Activated CD8-positive, alpha-beta T cell treated with anti-CD3 and anti-CD28 coated beads, Interleukin-2, amount 10 ng/mL, durations not matched to agents 7 days and 5 days (primary cell): ENCODE measurements around the gene C16orf89. TPM values are rescaled to one million over a fixed set of nuclear protein-coding genes. Genes with fewer than 3 reads are reported as not detected.
"Not testable (repeated sequence)": the region's sequence is repeated elsewhere in the genome, so short reads cannot be mapped to it uniquely, and the experiment has no call there.

Experiments used
- ATAC-seq: fragments of 150-1000 bp; cut with Tn5 transposase; one replicate; pipeline ENCODE4 v1.10.0; 2021; ENCODE audit warnings: moderate library complexity
- CTCF ChIA-PET: fragments of 350-600 bp; sonication (Branson Sonifier 250); formaldehyde crosslinking; loops from one replicate; lab custom pipeline; 2021; ENCODE audit warnings: antibody characterized with exemption; lab: Charles Lee
- POLR2A ChIA-PET: fragments of 350-600 bp; sonication (Branson Sonifier 250); formaldehyde crosslinking; loops from one replicate; lab custom pipeline; 2021; ENCODE audit warnings: antibody characterized with exemption; lab: Charles Lee
- DNase-seq: peaks from one replicate; pipeline ENCODE4 v3.0.0-alpha.2; 2020
- H3K27ac Mint-ChIP-seq: one replicate; pipeline ENCODE4 v1.8.0; 2021; ENCODE audit warnings: mild to moderate bottlenecking, mixed read lengths
- H3K27me3 Mint-ChIP-seq: one replicate; pipeline ENCODE4 v1.8.0; 2021; ENCODE audit warnings: low read depth, mixed read lengths
- H3K36me3 Mint-ChIP-seq: one replicate; pipeline ENCODE4 v1.8.0; 2021; ENCODE audit warnings: low read depth, mixed read lengths
- H3K4me1 Mint-ChIP-seq: one replicate; pipeline ENCODE4 v1.8.0; 2021; ENCODE audit warnings: low read depth, mixed read lengths
- H3K4me3 Mint-ChIP-seq: one replicate; pipeline ENCODE4 v1.8.0; 2021; ENCODE audit warnings: mild to moderate bottlenecking, mixed read lengths
- H3K9me3 Mint-ChIP-seq: one replicate; pipeline ENCODE4 v1.8.0; 2022; ENCODE audit warnings: mixed read lengths; ENCODE audit not compliant: insufficient read depth
- total RNA-seq, 2 experiments: library from RNA; stranded (reverse); gene quantifications; one replicate each; pipeline ENCODE4 v1.2.3, GENCODE V29; 2021

C16orf89 gene
- total RNA-seq, 2 experiments from 2014 or later = not detected

- POLR2A ChIA-PET, ATAC-seq, H3K9me3 Mint-ChIP-seq, H3K4me3 Mint-ChIP-seq, H3K27ac Mint-ChIP-seq, CTCF ChIA-PET, DNase-seq, H3K4me1 Mint-ChIP-seq, H3K27me3 Mint-ChIP-seq: not testable (repeated sequence)
- H3K36me3 Mint-ChIP-seq = peaks cover 35% of the 10 kb centered on the region
These were observed 15.2 kb upstream of the C16orf89 start for GRCh38 chr16:5080996-5081395.

- H3K27me3 Mint-ChIP-seq, H3K9me3 Mint-ChIP-seq, H3K27ac Mint-ChIP-seq, H3K4me3 Mint-ChIP-seq, H3K4me1 Mint-ChIP-seq, ATAC-seq, DNase-seq, POLR2A ChIA-PET, CTCF ChIA-PET: not testable (repeated sequence)
- peaks cover 35% of the 10 kb centered on the region for H3K36me3 Mint-ChIP-seq
These were observed 14.7 kb upstream of the C16orf89 start for GRCh38 chr16:5080461-5080860.

- Mint-ChIP-seq H3K4me3 (no peak overlapping the region), H3K36me3 (peaks cover 30% of the 10 kb centered on the region), H3K27me3 (no peaks in the 10 kb centered on the region), H3K4me1 (peaks cover 2% of the 10 kb centered on the region), H3K9me3 (no peaks in the 10 kb centered on the region), H3K27ac (no peak overlapping the region)
- ChIA-PET POLR2A (no interaction called here), CTCF (no interaction called here)
- no peak for DNase-seq
- ATAC-seq = no peak
These were observed 12.9 kb upstream of the C16orf89 start for GRCh38 chr16:5078626-5079025.

DNA sequence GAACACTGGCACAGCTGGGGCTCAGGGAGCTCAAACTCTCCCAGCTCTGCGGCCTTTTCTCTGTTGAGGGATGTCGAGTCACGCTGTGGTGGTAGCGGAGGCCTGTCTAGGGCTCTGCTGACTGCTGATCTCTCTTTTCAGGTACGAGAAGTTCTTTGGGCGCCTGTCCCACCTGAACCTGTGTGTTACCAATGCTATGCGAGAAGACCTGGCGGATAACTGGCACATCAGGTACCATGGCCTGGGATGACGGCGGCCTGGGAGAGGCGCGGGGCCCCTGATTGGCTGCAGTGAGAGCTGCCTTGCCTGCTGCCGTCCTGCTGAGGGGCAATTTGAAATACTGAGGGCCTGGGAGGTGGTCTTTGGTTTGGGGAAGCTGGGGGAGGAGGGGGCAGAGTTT is 11.5 kb upstream of the C16orf89 start:
- Mint-ChIP-seq H3K27ac (no peak overlapping the region), H3K36me3 (peaks cover 28% of the 10 kb centered on the region), H3K9me3 (no peaks in the 10 kb centered on the region), H3K27me3 (no peaks in the 10 kb centered on the region), H3K4me1 (peaks cover 13% of the 10 kb centered on the region), H3K4me3 (no peak overlapping the region)
- no peak for DNase-seq
- CTCF ChIA-PET = no interaction called here
- ATAC-seq = no peak
- POLR2A ChIA-PET = no interaction called here

DNA sequence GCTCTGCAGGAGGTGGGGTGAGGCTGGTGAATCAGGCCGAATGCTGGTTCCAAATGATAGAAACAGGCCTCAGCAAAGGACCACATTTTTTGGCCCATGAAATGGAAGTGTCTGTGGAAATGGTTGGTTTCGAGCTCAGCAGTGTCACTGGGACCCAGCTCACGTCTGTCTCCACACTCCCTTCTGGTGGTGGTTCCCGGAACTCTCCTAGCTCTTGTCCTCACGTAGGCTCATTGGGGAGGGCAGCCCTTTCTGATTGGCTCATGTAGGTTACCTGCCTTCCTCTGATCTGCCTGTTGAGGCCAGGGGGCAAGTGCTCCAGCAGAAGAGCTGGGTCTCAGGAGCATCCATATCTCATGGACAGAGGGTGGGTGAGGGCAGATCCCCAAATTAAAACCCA is 9.9 kb upstream of the C16orf89 start:
- ChIA-PET POLR2A (no interaction called here), CTCF (interaction anchor here (1.1 to 3.8 kb wide), 3 partner anchors 9 to 19 kb away, joined by 3 to 18 read pairs (median 5); no protein-coding TSS in a partner anchor)
- Mint-ChIP-seq H3K4me3 (no peak overlapping the region), H3K36me3 (peaks cover 26% of the 10 kb centered on the region), H3K9me3 (no peaks in the 10 kb centered on the region), H3K27ac (no peak overlapping the region), H3K4me1 (peaks cover 26% of the 10 kb centered on the region), H3K27me3 (no peaks in the 10 kb centered on the region)
- DNase-seq (no peak), ATAC-seq (no peak)

- H3K4me1 Mint-ChIP-seq = peaks cover 26% of the 10 kb centered on the region
- peaks cover 24% of the 10 kb centered on the region for H3K36me3 Mint-ChIP-seq
- H3K27ac Mint-ChIP-seq, H3K27me3 Mint-ChIP-seq, H3K4me3 Mint-ChIP-seq, DNase-seq, H3K9me3 Mint-ChIP-seq, ATAC-seq: not testable (repeated sequence)
- CTCF ChIA-PET = interaction anchor here (1.1 to 3.8 kb wide), 2 partner anchors 11 to 17 kb away, joined by 3 to 18 read pairs; no protein-coding TSS in a partner anchor
- POLR2A ChIA-PET = interaction anchor here (0.6 kb wide), 1 partner anchor 12 kb away, joined by 3 read pairs; no protein-coding TSS in a partner anchor
These were observed 8.0 kb upstream of the C16orf89 start for GRCh38 chr16:5073771-5074170.

DNA sequence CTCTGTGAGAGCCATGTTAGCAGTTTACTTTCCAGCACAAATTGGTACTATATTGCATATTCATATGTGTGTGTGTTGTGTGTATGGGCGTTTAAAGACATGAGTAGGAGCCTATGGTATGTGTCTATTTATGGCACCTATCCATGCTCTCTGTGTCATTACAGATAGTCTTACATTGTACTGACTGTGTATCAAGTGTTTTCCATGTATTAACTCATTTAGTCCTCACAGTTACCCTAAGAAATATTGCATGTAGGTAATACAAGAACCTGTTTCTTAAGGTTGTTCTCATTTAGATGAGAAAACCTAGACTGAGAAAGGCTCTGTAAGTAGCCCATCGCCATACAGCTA is 7.5 kb upstream of the C16orf89 start:
- H3K27ac Mint-ChIP-seq = peak overlapping the region; percentile 92
- peaks cover 21% of the 10 kb centered on the region for H3K36me3 Mint-ChIP-seq
- H3K4me3 Mint-ChIP-seq = peak overlapping the region; percentile 86
- ChIA-PET CTCF (interaction anchor here (1.1 to 3.8 kb wide), 4 partner anchors 12 to 17 kb away, joined by 3 to 18 read pairs (median 4); no protein-coding TSS in a partner anchor), POLR2A (interaction anchor here (0.6 kb wide), 1 partner anchor 13 kb away, joined by 3 read pairs; no protein-coding TSS in a partner anchor)
- H3K9me3 Mint-ChIP-seq = no peaks in the 10 kb centered on the region
- DNase-seq (no peak), ATAC-seq (no peak)
- H3K27me3 Mint-ChIP-seq = no peaks in the 10 kb centered on the region
- H3K4me1 Mint-ChIP-seq = peaks cover 26% of the 10 kb centered on the region

GRCh38 chr16:5072334-5073278 is 6.8 kb upstream of the C16orf89 start:
- Mint-ChIP-seq H3K4me3 (peak overlapping the region; percentile 86), H3K4me1 (peaks cover 26% of the 10 kb centered on the region), H3K27me3 (no peaks in the 10 kb centered on the region), H3K27ac (peak overlapping the region; percentile 92), H3K9me3 (no peaks in the 10 kb centered on the region), H3K36me3 (peaks cover 15% of the 10 kb centered on the region)
- POLR2A ChIA-PET = interaction anchor here (1.0 to 2.3 kb wide), 3 partner anchors 10 to 40 kb away, joined by 3 to 18 read pairs (median 3); partner anchors contain the start of gene NAGPA
- DNase-seq (no peak), ATAC-seq (no peak)
- CTCF ChIA-PET = interaction anchor here (0.9 to 3.8 kb wide), 7 partner anchors 10 to 25 kb away, joined by 3 to 18 read pairs (median 4); partner anchors contain the start of gene EEF2KMT

DNA sequence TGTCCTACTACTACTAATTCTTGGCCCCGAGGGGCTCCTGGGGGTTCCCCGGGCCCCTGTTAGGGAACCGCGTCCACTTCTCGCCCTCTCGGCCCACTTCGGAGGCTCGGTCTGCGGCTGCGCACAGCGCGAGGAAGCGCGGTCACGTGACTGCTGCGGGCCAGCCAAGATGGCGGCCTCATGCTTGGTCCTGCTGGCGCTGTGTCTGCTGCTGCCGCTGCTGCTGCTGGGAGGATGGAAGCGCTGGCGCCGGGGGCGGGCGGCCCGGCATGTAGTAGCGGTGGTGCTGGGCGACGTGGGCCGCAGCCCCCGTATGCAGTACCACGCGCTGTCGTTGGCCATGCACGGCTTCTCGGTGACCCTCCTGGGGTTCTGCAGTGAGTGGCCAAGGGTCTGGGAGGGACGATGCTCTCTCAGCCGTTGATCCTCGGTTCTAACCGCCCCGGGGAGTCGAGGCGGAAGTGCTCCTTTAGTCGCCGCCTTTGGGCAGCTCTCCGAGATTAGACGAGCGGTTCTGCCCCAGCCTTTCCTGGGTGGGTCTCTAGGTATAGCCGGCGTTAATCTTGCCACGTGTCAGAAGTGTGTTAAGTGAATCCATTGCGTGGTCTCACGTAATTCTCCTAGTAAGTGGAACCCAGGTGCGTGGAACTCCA is 6.1 kb upstream of the C16orf89 start, which contains the start of gene ALG1:
ALG1 (plus strand) TSS at position 163 of the 653 bp plus-strand sequence; CDS start at position 170, 7 bp downstream.
- Mint-ChIP-seq H3K27me3 (no peaks in the 10 kb centered on the region), H3K4me1 (peaks cover 26% of the 10 kb centered on the region), H3K36me3 (peaks cover 15% of the 10 kb centered on the region), H3K27ac (peak within 1 kb of the TSS; percentile 92), H3K4me3 (peak within 1 kb of the TSS; percentile 86), H3K9me3 (no peaks in the 10 kb centered on the region)
- ATAC-seq (peak; percentile 94), DNase-seq (peak; percentile 92)
- ChIA-PET POLR2A (interaction anchor here (1.0 to 2.3 kb wide), 5 partner anchors 9 to 114 kb away, joined by 3 to 18 read pairs (median 3); partner anchors contain the start of genes NAGPA and SEC14L5), CTCF (interaction anchor here (0.9 to 3.8 kb wide), 7 partner anchors 11 to 25 kb away, joined by 3 to 18 read pairs (median 4); partner anchors contain the start of gene EEF2KMT)

GRCh38 chr16:5071341-5071680 is 5.6 kb upstream of the C16orf89 start:
- CTCF ChIA-PET = no interaction called here
- no peaks in the 10 kb centered on the region for H3K9me3 Mint-ChIP-seq
- peak overlapping the region; percentile 86 for H3K4me3 Mint-ChIP-seq
- POLR2A ChIA-PET = interaction anchor here (1.1 to 2.3 kb wide), 4 partner anchors 8 to 113 kb away, joined by 3 to 18 read pairs (median 4); partner anchors contain the start of genes NAGPA and SEC14L5
- H3K36me3 Mint-ChIP-seq = peaks cover 12% of the 10 kb centered on the region
- DNase-seq = no peak
- no peak for ATAC-seq
- no peaks in the 10 kb centered on the region for H3K27me3 Mint-ChIP-seq
- peaks cover 26% of the 10 kb centered on the region for H3K4me1 Mint-ChIP-seq
- peak overlapping the region; percentile 92 for H3K27ac Mint-ChIP-seq

DNA sequence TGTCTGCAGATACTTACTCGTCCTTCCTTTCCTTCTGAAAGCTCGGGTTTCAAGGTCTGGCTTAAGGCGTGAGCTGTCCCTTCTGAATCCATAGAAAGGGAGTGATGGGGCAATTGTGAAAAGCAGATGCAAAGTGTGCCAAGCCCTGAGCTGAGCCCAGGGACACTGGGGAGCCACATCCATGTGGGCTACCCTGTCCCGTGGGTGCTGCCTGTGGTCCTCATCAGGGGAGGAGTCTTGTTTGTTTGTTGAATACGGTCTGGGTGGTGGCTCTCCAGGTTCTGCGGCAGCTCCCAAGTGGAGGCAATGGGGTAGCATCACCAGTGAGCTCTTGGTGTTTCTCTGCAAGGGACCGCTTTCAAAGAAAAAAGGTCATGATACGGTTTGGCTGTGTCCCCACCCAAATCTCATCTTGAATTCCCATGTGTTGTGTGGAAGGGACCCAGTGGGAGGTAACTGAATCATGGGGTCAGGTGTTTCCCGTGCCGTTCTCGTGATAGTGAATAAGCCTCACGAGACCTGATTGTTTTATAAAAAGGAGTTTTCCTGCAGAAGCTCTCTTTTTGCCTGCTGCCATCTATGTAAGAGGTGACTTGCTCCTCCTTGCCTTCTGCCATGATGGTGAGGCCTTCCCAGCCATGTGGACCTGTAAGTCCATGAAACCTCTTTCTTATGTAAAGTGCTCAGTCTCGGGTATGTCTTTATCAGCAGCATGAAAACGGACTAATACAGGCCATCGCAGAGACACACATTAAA is 4.9 kb upstream of the C16orf89 start:
- peaks cover 26% of the 10 kb centered on the region for H3K4me1 Mint-ChIP-seq
- ATAC-seq (no peak), DNase-seq (no peak)
- H3K36me3 Mint-ChIP-seq = peaks cover 8% of the 10 kb centered on the region
- no peak overlapping the region for H3K4me3 Mint-ChIP-seq
- H3K9me3 Mint-ChIP-seq = no peaks in the 10 kb centered on the region
- H3K27ac Mint-ChIP-seq = peak overlapping the region; percentile 92
- CTCF ChIA-PET = no interaction called here
- POLR2A ChIA-PET = interaction anchor here (1.1 to 2.3 kb wide), 3 partner anchors 8 to 113 kb away, joined by 3 to 18 read pairs (median 4); partner anchors contain the start of genes NAGPA and SEC14L5
- H3K27me3 Mint-ChIP-seq = no peaks in the 10 kb centered on the region
